Suprapubic skin (tissue), 4 donors: ENCODE results near the gene CAMK1D.

ENCODE experiments used
- EP300 ChIP-seq: sonication (generic); formaldehyde crosslinking; IDR thresholded peaks from one replicate; pipeline ENCODE4 v1.6.1; 2017; ENCODE audit warnings: antibody characterized with exemption
- POLR2A ChIP-seq, 2 donors: fragments of 450-650 bp; IDR thresholded peaks; one replicate each; pipeline ENCODE4 v1.6.1; 2017; ENCODE audit warnings: antibody characterized with exemption in 2 of 2, mild to moderate bottlenecking in 2 of 2, moderate library complexity in 2 of 2
- POLR2AphosphoS5 ChIP-seq, 3 donors: sonication (generic); formaldehyde crosslinking; IDR thresholded peaks; one replicate each; pipeline ENCODE4 v1.6.1; 2017; ENCODE audit warnings: antibody characterized with exemption in 3 of 3
- TF ChIP-seq, protein P1 (sequence below), 2 donors: fragments of 200-600 bp in 1 of 2; fragments of 450-650 bp in 1 of 2; sonication (generic) in 1 of 2; IDR thresholded peaks; one replicate each; pipeline ENCODE4 v1.5.1; 2016 to 2019; ENCODE audit warnings: antibody characterized with exemption in 2 of 2, mild to moderate bottlenecking in 1 of 2, moderate library complexity in 1 of 2

DNA sequence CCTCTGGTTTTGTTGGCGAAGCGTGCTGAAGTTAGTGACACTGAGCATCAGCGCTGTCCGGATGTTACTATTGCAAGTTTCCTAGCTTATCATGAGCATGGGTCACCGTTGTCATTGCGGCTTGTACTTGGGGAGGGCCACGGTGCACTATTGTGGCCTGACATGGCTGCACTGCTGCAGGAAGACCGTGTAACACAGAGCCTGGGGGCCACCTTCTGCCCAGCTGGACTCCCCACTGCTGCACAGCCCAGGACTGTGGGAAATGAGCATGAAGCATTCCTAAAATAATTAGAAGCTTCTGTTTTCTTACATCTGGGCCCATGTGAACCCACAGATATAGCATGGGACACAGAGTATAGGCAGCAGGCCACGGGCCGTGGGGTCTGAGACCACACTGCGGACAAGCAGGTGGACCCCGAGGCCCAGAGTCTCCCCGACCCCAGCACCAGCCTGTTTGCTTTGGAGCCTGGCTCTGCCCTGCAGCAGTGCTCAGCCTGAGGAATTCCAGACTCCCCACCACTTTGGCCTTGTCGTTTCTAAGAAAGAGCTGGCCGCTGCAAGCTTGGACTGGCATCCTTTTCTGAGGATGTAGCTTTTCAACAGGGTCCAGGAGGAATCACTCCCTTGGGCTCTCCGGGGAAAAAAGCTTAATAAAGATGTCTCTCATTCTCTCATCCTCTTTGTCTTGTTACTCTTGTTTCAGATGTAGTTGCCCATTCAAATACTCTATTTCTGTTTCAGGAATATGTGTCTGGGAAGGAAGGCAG is 473.0 kb downstream of the CAMK1D start:
- TF ChIP-seq POLR2A (IDR thresholded peaks at IDR 0.05) = no peak
- TF ChIP-seq, protein P1, sequence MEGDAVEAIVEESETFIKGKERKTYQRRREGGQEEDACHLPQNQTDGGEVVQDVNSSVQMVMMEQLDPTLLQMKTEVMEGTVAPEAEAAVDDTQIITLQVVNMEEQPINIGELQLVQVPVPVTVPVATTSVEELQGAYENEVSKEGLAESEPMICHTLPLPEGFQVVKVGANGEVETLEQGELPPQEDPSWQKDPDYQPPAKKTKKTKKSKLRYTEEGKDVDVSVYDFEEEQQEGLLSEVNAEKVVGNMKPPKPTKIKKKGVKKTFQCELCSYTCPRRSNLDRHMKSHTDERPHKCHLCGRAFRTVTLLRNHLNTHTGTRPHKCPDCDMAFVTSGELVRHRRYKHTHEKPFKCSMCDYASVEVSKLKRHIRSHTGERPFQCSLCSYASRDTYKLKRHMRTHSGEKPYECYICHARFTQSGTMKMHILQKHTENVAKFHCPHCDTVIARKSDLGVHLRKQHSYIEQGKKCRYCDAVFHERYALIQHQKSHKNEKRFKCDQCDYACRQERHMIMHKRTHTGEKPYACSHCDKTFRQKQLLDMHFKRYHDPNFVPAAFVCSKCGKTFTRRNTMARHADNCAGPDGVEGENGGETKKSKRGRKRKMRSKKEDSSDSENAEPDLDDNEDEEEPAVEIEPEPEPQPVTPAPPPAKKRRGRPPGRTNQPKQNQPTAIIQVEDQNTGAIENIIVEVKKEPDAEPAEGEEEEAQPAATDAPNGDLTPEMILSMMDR (IDR thresholded peaks at IDR 0.05) = no peak
- no peak for TF ChIP-seq POLR2AphosphoS5 (IDR thresholded peaks at IDR 0.05)
- TF ChIP-seq EP300 = no peak
